GM06990 (cell line): Measurements from ENCODE around the gene MYRFL.
A peak's percentile ranks its signal among the peaks of the same experiment; 100 is the strongest.

Experiments used
- DNase-seq: peaks from one replicate; pipeline ENCODE4 v3.0.0-alpha.2; 2011; ENCODE audit not compliant: insufficient read length; ENCODE audit errors: extremely low read depth
- H3K27me3 ChIP-seq: replicated peaks from 2 replicates; pipeline ENCODE4 v1.6.0; 2011; ENCODE audit warnings: low read length; ENCODE audit not compliant: control insufficient read depth, insufficient read depth
- H3K36me3 ChIP-seq: 2 replicates; pipeline ENCODE4 v1.5.1; 2011; ENCODE audit warnings: low read length; ENCODE audit not compliant: control insufficient read depth, insufficient read depth
- H3K4me3 ChIP-seq: replicated peaks from 2 replicates; pipeline ENCODE4 v1.5.1; 2011; ENCODE audit warnings: low read depth, mild to moderate bottlenecking, control low read depth, low read length
- CTCF ChIP-seq: IDR thresholded peaks from 2 replicates; pipeline ENCODE4 v1.5.1; 2011; ENCODE audit warnings: low read length, control low read depth, mild to moderate bottlenecking, inconsistent platforms; ENCODE audit not compliant: insufficient read depth, poor library complexity, severe bottlenecking

MYRFL gene

GRCh38 chr12:69981881-69982475, 157.0 kb downstream of the MYRFL start:
- H3K27me3 ChIP-seq = no peaks in the 10 kb centered on the region
- no peaks in the 10 kb centered on the region for H3K36me3 ChIP-seq
- no peak overlapping the region for H3K4me3 ChIP-seq
- DNase-seq = no peak
- TF ChIP-seq CTCF = no peak

GRCh38 chr12:69984241-69984640, 159.2 kb downstream of the MYRFL start:
- Histone ChIP-seq H3K4me3 (no peak overlapping the region), H3K27me3 (no peaks in the 10 kb centered on the region), H3K36me3 (no peaks in the 10 kb centered on the region)
- no peak for DNase-seq
- TF ChIP-seq CTCF = no peak

GRCh38 chr12:69985656-69986055, 160.6 kb downstream of the MYRFL start:
- no peaks in the 10 kb centered on the region for H3K27me3 ChIP-seq
- H3K4me3 ChIP-seq = no peak overlapping the region
- peak; percentile 24 for DNase-seq
- peak; percentile 41 for TF ChIP-seq CTCF
- H3K36me3 ChIP-seq = no peaks in the 10 kb centered on the region

GRCh38 chr12:69986114-69986513, 161.1 kb downstream of the MYRFL start:
- H3K27me3 ChIP-seq = no peaks in the 10 kb centered on the region
- TF ChIP-seq CTCF = no peak

GRCh38 chr12:69987579-69988091, 162.6 kb downstream of the MYRFL start:
- TF ChIP-seq CTCF = no peak

More at GRCh38 chr12:69986114-69986513, 161.1 kb downstream of the MYRFL start:
- no peak for DNase-seq
- no peak overlapping the region for H3K4me3 ChIP-seq
- H3K36me3 ChIP-seq = no peaks in the 10 kb centered on the region

More at GRCh38 chr12:69987579-69988091, 162.6 kb downstream of the MYRFL start:
- DNase-seq = no peak
- H3K4me3 ChIP-seq = no peak overlapping the region
- no peaks in the 10 kb centered on the region for H3K36me3 ChIP-seq
- no peaks in the 10 kb centered on the region for H3K27me3 ChIP-seq
